ENCODE measurements around the gene CYS1.

DNA sequence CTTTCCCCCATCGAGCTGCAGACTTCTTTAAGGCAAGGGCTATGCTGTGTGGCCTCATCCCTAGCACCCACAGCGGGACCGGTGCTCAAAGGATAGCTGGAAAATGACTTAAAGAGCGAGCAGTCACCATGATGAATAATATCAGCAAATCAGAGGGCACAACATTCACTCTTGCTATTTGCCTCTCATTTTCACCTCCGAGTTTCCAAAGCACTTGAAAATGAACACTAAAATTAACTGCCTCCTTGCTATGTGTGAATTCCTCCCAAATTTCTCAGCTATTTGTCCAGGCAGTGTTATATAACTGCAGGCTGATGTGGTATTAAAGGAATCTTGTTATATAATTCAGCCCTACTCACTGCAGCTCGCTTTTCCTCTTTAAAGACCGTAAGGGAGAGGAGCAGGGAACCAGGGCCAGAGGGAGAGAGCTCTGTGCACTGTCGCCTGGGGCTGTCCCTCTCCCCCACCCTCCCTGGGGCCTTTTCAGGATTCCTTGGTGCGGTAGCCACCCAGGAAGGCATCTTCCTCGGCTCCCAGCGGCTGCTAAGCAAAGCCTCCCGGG is 1.4 kb downstream of the CYS1 start:
- TF ChIP-seq CTCF (IDR thresholded peaks at IDR 0.05) (no peak), POLR2AphosphoS5 (IDR thresholded peaks at IDR 0.05) (no peak)

All from suprapubic skin (tissue), 3 donors.